NB4 (cell line): ENCODE data around the gene DCBLD2.

ENCODE experiments used
- DNase-seq: peaks from one replicate; pipeline ENCODE4 v3.0.0; 2010; ENCODE audit warnings: low read depth
- H3K4me3 ChIP-seq: one replicate; pipeline ENCODE4 v1.5.1; 2011; ENCODE audit warnings: mild to moderate bottlenecking, low read depth, low read length, moderate library complexity
- CTCF ChIP-seq: IDR thresholded peaks from one replicate; pipeline ENCODE4 v1.5.1; 2012; ENCODE audit warnings: low read depth, low read length
- MAX ChIP-seq: IDR thresholded peaks from 2 replicates; pipeline ENCODE4 v1.6.1; 2011; ENCODE audit warnings: low read depth, low read length
- MYC ChIP-seq: IDR thresholded peaks from 2 replicates; pipeline ENCODE4 v1.6.1; 2011; ENCODE audit warnings: low read depth, low read length
- POLR2A ChIP-seq: IDR thresholded peaks from 2 replicates; pipeline ENCODE4 v1.6.1; 2011; ENCODE audit warnings: mild to moderate bottlenecking; ENCODE audit not compliant: insufficient read length; ENCODE audit errors: extremely low read depth

Gene DCBLD2

GRCh38 chr3:98777801-98778220, 123.7 kb downstream of the DCBLD2 start:
- no peak for DNase-seq
- no peak overlapping the region for H3K4me3 ChIP-seq
- TF ChIP-seq CTCF (no peak), MYC (no peak), POLR2A (no peak), MAX (no peak)

- TF ChIP-seq MAX (no peak), CTCF (no peak), MYC (no peak), POLR2A (no peak)
- no peak overlapping the region for H3K4me3 ChIP-seq
- DNase-seq, result no peak
Measured at GRCh38 chr3:98777286-98777685, 124.2 kb downstream of the DCBLD2 start.

- no peak overlapping the region for H3K4me3 ChIP-seq
- TF ChIP-seq POLR2A (no peak), MYC (no peak), MAX (no peak), CTCF (no peak)
- DNase-seq, result no peak
Measured at GRCh38 chr3:98776140-98776493, 125.4 kb downstream of the DCBLD2 start.

GRCh38 chr3:98775459-98776139, 125.9 kb downstream of the DCBLD2 start:
- no peak for TF ChIP-seq POLR2A
- no peak for TF ChIP-seq MYC
- TF ChIP-seq MAX, result no peak
- no peak for TF ChIP-seq CTCF
- DNase-seq, result no peak
- no peak overlapping the region for H3K4me3 ChIP-seq

- TF ChIP-seq MAX (no peak), MYC (no peak), POLR2A (no peak), CTCF (no peak)
- DNase-seq, result no peak
- no peak overlapping the region for H3K4me3 ChIP-seq
Measured at GRCh38 chr3:98772022-98772421, 129.5 kb downstream of the DCBLD2 start.
